HG03571 (cell line): ENCODE results near the gene GSTA4.
"Not testable (repeated sequence)": the region's sequence is repeated elsewhere in the genome, so short reads cannot be mapped to it uniquely, and the experiment has no call there.

Experiments
- ATAC-seq: cut with Tn5 transposase; IDR thresholded peaks from one replicate; pipeline ENCODE4 v1.9.1; 2021; ENCODE audit not compliant: unreplicated experiment

GSTA4 gene

GRCh38 chr6:53014744-53015143 is 19.7 kb upstream of the GSTA4 start:
- ATAC-seq, result no peak

- no peak for ATAC-seq
Measured at GRCh38 chr6:53014063-53014462, 19.0 kb upstream of the GSTA4 start.

GRCh38 chr6:53011979-53012378 is 16.9 kb upstream of the GSTA4 start:
- no peak for ATAC-seq

- ATAC-seq, result no peak
Measured at GRCh38 chr6:53010504-53010903, 15.4 kb upstream of the GSTA4 start.

- no peak for ATAC-seq
Measured at GRCh38 chr6:53009511-53009910, 14.4 kb upstream of the GSTA4 start.

GRCh38 chr6:53009056-53009455 is 14.0 kb upstream of the GSTA4 start:
- ATAC-seq, result no peak

- not testable (repeated sequence) for ATAC-seq
Measured at GRCh38 chr6:53008192-53008687, 13.2 kb upstream of the GSTA4 start.

- ATAC-seq, result no peak
Measured at GRCh38 chr6:53005663-53006250, 10.7 kb upstream of the GSTA4 start.

- no peak for ATAC-seq
Measured at GRCh38 chr6:52999456-52999855, 4.4 kb upstream of the GSTA4 start.

- no peak for ATAC-seq
Measured at GRCh38 chr6:52998603-52999002, 3.5 kb upstream of the GSTA4 start.

- ATAC-seq, result no peak
Measured at GRCh38 chr6:52995913-52996645, 995 bp upstream of the GSTA4 start.

- ATAC-seq, result peak; percentile 21
Measured at GRCh38 chr6:52994839-52995088, 320 bp downstream of the GSTA4 start.

GRCh38 chr6:52994031-52994838 is 849 bp downstream of the GSTA4 start:
- no peak for ATAC-seq

- no peak for ATAC-seq
Measured at GRCh38 chr6:52992980-52993920, 1.8 kb downstream of the GSTA4 start.

GRCh38 chr6:52990342-52990741 is 4.7 kb downstream of the GSTA4 start:
- ATAC-seq, result no peak

- no peak for ATAC-seq
Measured at GRCh38 chr6:52985228-52985627, 9.9 kb downstream of the GSTA4 start.

- peak; percentile 69 for ATAC-seq
Measured at GRCh38 chr6:52984247-52984646, 10.8 kb downstream of the GSTA4 start.

GRCh38 chr6:52983159-52983848 is 11.8 kb downstream of the GSTA4 start:
- no peak for ATAC-seq

- no peak for ATAC-seq
Measured at GRCh38 chr6:52982680-52983079, 12.4 kb downstream of the GSTA4 start.

- ATAC-seq, result no peak
Measured at GRCh38 chr6:52981222-52981900, 13.7 kb downstream of the GSTA4 start.
